Airway epithelial cell (primary cell): ENCODE data around the gene LIX1. TPM values are rescaled to one million over a fixed set of nuclear protein-coding genes. Genes with fewer than 3 reads are reported as not detected.

Source experiments
- total RNA-seq: library from RNA; depleted of rRNA; stranded (reverse); fragments of >200 nt; gene quantifications from 2 replicates; pipeline ENCODE4 v1.2.3, GENCODE V29; 2015

LIX1 gene
- total RNA-seq, result not detected in 2 replicates

DNA sequence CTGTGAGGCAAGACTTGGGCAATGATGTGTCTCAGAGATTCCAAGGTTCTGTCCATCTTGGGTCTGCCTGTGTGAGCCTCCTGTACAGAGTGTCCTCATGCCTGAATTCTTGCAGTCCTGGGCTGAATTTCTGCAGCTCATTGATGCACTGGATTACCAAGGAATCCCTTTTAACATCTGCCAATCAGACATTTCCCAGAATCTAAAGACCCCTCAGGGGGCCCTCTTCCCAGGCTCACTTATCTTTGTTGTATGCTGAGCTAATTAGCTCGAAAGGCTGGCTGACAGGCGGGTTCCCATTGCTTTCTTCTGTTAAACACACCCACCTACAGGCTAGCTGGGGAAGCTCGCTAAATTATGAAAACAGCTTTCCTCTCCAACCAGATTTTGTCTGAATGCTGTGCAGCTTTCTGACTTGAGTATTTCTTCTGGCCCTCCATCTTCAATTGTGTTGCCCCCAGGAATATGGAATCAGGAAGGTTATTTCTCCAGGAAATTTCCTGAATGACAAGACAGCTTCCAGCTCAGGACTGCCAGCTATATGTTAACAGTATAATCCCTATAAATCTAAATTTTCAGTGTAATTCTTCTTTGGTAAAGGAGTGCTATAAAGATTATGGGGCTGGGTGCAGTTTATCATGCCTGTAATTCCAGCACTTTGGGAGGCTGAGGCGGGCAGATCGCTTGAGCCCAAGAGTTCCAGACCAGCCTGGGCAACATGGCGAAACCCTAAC lies at the start of gene LIX1:
Gene LIX1, minus strand, starts transcription at position 91 of the 734 bp plus-strand sequence. Its CDS starts 35 bp downstream, at position 56.

DNA sequence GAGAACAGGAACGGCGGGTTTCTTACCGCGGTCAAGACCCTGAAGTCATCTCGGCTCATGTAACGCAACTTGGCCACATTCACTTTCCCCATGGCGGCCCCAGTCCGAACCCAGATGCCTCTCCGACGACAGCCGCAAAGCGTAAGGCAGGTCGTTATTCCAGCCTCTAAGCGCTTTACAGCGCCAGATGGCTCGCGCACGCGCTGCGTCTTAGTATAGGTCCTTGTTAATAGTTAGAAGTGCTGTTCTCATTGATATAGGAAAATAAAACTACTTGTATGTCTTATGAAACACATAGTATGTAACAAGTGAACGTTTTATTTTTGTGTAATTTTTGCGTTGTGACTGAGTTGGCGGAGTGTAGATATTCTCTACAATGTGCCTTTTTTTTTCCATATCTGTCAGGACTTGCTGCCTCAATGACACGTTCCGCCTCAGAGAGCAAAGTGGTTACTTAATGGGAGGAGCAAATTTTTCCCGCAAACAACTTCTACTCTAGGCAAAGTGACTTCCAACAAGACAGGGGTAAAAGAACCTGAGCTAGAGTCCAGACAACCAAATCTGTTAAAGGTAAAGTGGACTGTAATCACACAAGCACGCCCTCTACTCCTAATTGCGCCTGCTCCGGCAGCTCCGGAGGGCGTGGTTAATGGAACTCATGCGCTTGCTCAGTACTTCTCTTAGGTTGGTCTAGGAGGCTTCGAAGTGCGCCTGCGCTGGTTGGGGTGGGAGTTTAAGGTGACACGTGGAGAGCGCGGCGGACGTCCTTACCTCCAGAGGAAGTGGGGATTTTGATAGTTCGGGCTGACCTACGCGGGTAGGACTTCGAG lies 40.9 kb upstream of the LIX1 start, which contains the start of gene RIOK2:
Gene RIOK2, minus strand, starts transcription at position 148 of the 830 bp plus-strand sequence. Its CDS starts 56 bp downstream, at position 92.

Other genes with a start within 250 kb of the LIX1 start
- 13.9 and 19.8 TPM in 2 replicates for gene LNPEP, start 206.5 kb downstream of the LIX1 start, total RNA-seq
- 10.1 and 17.1 TPM in 2 replicates for gene RIOK2, start 40.6 kb upstream of the LIX1 start, total RNA-seq